Right lobe of liver (tissue), 6 donors: ENCODE results near the gene EDN2. TPM values are rescaled to one million over a fixed set of nuclear protein-coding genes. Genes with fewer than 3 reads are reported as not detected.
A peak's percentile ranks its signal among the peaks of the same experiment; 100 is the strongest.

Source experiments
- ATAC-seq, 4 donors: fragments of 200-7000 bp; cut with Tn5 transposase; one replicate each; pipeline ENCODE4 v1.9.1; 2020; ENCODE audit warnings: mild to moderate bottlenecking in 4 of 4, moderate library complexity in 4 of 4
- DNase-seq, 3 donors: peaks; one replicate each; pipeline ENCODE4 v3.0.0-alpha.2; 2020
- H3K27ac ChIP-seq, 3 donors: fragments of 200-600 bp; one replicate each; pipeline ENCODE4 v1.8.0; 2022
- H3K27me3 ChIP-seq, 2 donors: fragments of 200-600 bp; one replicate each; pipeline ENCODE4 v1.8.0; 2022
- H3K36me3 ChIP-seq, 4 donors: fragments of 200-600 bp; sonication (generic) in 1 of 4; one replicate each; pipeline versions ENCODE4 v1.5.1 to v1.8.0; 2017 to 2022; ENCODE audit warnings: control low read depth in 1 of 4
- H3K4me1 ChIP-seq, 4 donors: fragments of 200-600 bp; sonication (generic) in 1 of 4; one replicate each; pipeline versions ENCODE4 v1.5.1 to v1.8.0; 2017 to 2022; ENCODE audit warnings: control low read depth in 1 of 4
- H3K4me3 ChIP-seq, 3 donors: fragments of 200-600 bp; one replicate each; pipeline ENCODE4 v1.8.0; 2022
- H3K9me3 ChIP-seq, 4 donors: fragments of 200-600 bp; sonication (generic) in 1 of 4; one replicate each; pipeline versions ENCODE4 v1.5.1 to v1.8.0; 2017 to 2022; ENCODE audit warnings: control low read depth in 1 of 4
- POLR2A ChIP-seq: fragments of 450-650 bp; IDR thresholded peaks from one replicate; pipeline ENCODE4 v1.6.1; 2017; ENCODE audit warnings: antibody characterized with exemption, mild to moderate bottlenecking
- WGBS: methylation state at CpG from one replicate; pipeline ENCODE4 v1.1.6; 2018; ENCODE audit warnings: low coverage, low lambda C conversion rate; ENCODE audit not compliant: insufficient coverage; ENCODE audit errors: missing lambda C conversion rate; 5-methylcytosine and 5-hydroxymethylcytosine counted together
- intact Hi-C, 2 donors: fragments of 100-400 bp; cut with DNase I; formaldehyde crosslinking; loops; one replicate each; pipeline versions ENCODE4 v1.11.2 to v1.14.1; 2022
- total RNA-seq, 6 experiments: library from RNA; depleted of rRNA in 2 of 6; stranded (reverse); fragments of >200 nt in 2 of 6; fragmentation: NEBNext Ultra II Directional in 3 of 6; extraction: Animal tissue kit (Norgen Biotek cat#: 25700) in 3 of 6; gene quantifications; one replicate each; pipeline versions ENCODE4 v1.1.0 to v1.2.4, GENCODE V29; 2016 to 2023
- TF ChIP-seq, protein P1 (sequence below), 4 donors: fragments of 200-600 bp in 3 of 4; fragments of 450-650 bp in 1 of 4; IDR thresholded peaks; one replicate each; pipeline versions ENCODE4 v1.5.1 to v1.8.0; 2016 to 2022; ENCODE audit warnings: antibody characterized with exemption in 4 of 4, mild to moderate bottlenecking in 2 of 4
- donor health status: DM: no; HTN: yes; CAD: no.
- donor health status: DM: no; HTN: no; CAD: no.
- donor health status: DM: no; HTN: no; CAD: no.
- donor health status: DM: no; HTN: yes; CAD: no.
- donor health status: DM: no; HTN: yes; CAD: no.

The EDN2 gene
- total RNA-seq, 6 experiments from 2014 or later: 0.18 to 1.6 (median 0.31) TPM; not detected in 2

DNA sequence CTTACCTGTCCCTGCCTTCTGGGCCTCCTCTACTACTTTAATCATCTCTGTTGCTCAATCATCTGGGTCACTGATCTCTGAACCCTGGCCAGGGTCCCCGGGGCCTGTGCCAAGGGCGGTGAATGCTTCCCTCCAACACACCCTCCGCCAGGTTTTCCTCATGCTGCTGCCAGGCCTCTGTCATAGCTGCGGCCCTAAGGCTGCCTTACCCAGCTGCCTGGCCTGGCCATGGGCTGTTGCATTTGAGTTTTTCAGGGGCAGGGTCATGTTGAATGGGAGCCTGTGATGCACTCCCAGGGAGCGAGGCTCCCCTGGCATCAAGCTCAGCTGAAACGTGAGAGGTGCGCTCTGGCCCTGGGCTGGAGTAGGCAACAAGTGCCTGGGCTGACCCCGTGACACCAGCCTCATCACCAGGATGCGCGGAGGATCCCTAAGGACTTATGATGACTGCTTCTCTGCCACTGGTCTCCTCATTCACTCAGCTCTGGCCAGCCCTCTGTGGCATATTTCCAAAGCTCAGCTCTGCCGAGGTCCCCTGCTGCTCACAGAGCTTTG lies 7.6 kb downstream of the EDN2 start:
- H3K4me3 ChIP-seq: no peak overlapping the region
- no peaks in the 10 kb centered on the region for H3K36me3 ChIP-seq
- no peaks in the 10 kb centered on the region for H3K27me3 ChIP-seq
- TF ChIP-seq, protein P1, sequence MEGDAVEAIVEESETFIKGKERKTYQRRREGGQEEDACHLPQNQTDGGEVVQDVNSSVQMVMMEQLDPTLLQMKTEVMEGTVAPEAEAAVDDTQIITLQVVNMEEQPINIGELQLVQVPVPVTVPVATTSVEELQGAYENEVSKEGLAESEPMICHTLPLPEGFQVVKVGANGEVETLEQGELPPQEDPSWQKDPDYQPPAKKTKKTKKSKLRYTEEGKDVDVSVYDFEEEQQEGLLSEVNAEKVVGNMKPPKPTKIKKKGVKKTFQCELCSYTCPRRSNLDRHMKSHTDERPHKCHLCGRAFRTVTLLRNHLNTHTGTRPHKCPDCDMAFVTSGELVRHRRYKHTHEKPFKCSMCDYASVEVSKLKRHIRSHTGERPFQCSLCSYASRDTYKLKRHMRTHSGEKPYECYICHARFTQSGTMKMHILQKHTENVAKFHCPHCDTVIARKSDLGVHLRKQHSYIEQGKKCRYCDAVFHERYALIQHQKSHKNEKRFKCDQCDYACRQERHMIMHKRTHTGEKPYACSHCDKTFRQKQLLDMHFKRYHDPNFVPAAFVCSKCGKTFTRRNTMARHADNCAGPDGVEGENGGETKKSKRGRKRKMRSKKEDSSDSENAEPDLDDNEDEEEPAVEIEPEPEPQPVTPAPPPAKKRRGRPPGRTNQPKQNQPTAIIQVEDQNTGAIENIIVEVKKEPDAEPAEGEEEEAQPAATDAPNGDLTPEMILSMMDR (IDR thresholded peaks at IDR 0.05): no peak
- TF ChIP-seq POLR2A: no peak
- no peaks in the 10 kb centered on the region for H3K9me3 ChIP-seq
- intact Hi-C loops: no loop called here
- DNase-seq (peak; percentile 87 to 95 (median 91)), ATAC-seq (peak; percentile 90 to 95 (median 92))
- WGBS: 36% methylated on average over 4 of the region's 11 CpGs
- H3K4me1 ChIP-seq: peaks cover 0 to 40% (median 11%) of the 10 kb centered on the region in 4 donors
- peak overlapping the region in 2 of 3 donors; percentile 56 to 69 for H3K27ac ChIP-seq

DNA sequence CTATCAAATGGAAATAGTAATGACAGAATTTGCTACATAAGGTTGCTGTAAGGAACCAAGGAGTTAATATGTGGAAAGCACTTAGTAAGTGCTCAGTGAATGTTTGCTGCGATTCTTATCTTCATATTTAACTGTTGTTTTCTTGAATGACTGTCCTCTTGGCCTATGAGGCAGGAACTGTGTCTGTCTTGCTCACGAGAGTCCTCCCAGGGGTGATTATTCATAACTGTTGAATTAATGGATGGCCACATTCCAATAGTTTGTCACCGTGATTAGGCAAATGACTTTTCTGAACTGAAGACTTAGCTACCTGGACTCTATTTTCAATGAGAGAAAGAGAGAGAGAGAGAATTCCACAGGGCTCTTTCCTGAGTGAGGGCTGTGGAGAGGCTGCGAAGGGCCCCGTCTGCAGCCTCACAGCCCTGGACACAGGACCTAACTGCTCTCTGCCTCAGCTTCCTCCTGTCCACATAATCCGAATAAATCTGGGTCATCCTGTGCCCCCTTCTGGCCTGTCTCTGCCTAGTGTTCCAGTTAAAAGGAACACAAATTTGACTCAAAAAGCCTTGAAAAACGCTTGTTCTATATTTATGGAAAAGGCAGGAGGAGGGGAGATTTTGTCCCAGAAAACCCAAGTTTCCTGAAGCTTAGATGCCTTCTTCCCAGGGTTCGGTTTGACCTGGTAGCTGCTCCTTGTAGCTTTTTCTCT lies 8.5 kb downstream of the EDN2 start:
- Histone ChIP-seq H3K27ac (peak overlapping the region in 1 of 3 donors; percentile 42), H3K27me3 (no peaks in the 10 kb centered on the region), H3K4me3 (no peak overlapping the region), H3K36me3 (no peaks in the 10 kb centered on the region), H3K4me1 (peaks cover 0 to 40% (median 11%) of the 10 kb centered on the region in 4 donors), H3K9me3 (no peaks in the 10 kb centered on the region)
- TF ChIP-seq POLR2A: no peak
- TF ChIP-seq, protein P1 (IDR thresholded peaks at IDR 0.05): no peak
- intact Hi-C loops: no loop called here
- no peak for DNase-seq
- 60% methylated on average over 5 of the region's 8 CpGs for WGBS
- ATAC-seq: no peak

DNA sequence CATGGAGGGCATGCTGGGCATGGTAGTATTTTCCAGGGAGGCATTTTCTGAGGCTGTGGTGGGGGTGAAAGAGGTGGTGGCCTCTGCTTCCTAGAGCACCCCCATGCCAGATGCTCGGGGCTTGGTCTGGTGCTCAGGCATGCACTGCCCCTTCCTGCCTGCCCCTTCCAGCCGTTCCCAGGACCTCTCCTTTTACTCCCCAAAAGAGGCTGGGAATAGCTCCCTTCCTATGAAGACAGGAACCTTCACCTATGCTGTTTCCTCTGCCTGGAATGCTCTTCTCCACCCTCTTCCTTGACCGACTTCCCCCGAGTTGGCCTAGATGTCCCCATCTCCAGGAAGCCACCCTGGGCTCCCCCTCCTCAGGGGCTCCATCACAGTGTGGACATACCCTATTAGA lies 9.1 kb downstream of the EDN2 start:
- WGBS: 75% methylated on average over 4 of the region's 4 CpGs
- TF ChIP-seq POLR2A: no peak
- TF ChIP-seq, protein P1 (IDR thresholded peaks at IDR 0.05): no peak
- no peak overlapping the region for H3K4me3 ChIP-seq
- no peaks in the 10 kb centered on the region for H3K27me3 ChIP-seq
- intact Hi-C loops: no loop called here
- no peaks in the 10 kb centered on the region for H3K9me3 ChIP-seq
- H3K4me1 ChIP-seq: peaks cover 0 to 37% (median 11%) of the 10 kb centered on the region in 4 donors
- H3K36me3 ChIP-seq: no peaks in the 10 kb centered on the region
- H3K27ac ChIP-seq: no peak overlapping the region
- ATAC-seq (no peak), DNase-seq (no peak)

DNA sequence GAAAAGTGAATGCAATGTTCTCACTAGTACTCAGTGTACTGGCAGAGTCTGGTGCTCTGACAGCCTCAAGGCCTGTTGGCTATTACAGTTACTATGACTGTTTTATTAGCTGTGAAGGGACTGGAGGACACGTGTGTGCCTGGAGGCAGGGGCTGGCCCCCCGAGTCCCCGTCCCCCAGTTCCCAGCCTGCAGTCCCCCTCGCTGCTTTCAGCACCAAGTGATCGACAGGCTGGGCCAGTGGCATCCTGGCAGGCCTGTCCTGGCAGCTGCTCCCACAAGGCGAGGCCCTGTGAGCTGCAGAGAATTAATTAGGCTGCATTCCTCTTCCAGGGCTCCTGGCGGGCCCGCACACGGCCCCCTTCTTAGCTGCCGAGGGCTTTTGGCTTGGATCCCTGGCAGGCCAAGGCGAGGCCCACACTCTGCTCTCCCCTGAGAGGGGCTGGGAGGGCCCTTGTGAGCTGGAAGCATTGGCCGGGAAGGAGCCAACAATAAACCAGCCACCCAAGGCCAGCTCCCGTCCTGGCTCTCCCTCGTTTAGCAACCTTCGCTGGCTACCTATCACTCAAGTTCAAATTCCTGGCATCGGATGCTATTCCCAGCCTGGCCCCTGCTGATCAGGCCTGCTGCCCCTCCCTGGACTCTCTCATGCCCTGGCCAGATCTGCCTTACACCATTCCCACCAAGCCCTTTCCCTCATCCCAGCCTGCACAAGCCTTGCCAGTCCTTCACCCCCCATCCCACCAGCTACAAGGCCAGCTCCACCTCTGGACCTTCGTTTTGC lies 9.8 kb downstream of the EDN2 start:
- DNase-seq (peak in 1 of 3 donors; percentile 52), ATAC-seq (peak in 1 of 4 donors; percentile 4)
- 67% methylated on average over 6 of the region's 17 CpGs for WGBS
- Histone ChIP-seq H3K4me1 (peaks cover 0 to 30% (median 9%) of the 10 kb centered on the region in 4 donors), H3K36me3 (no peaks in the 10 kb centered on the region), H3K9me3 (no peaks in the 10 kb centered on the region), H3K27me3 (no peaks in the 10 kb centered on the region), H3K4me3 (no peak overlapping the region), H3K27ac (no peak overlapping the region)
- intact Hi-C loops: no loop called here
- no peak for TF ChIP-seq POLR2A
- TF ChIP-seq, protein P1 (IDR thresholded peaks at IDR 0.05): no peak
